ENCODE data around the gene CLEC10A.

CLEC10A gene

GRCh38 chr17:7027335-7027734 lies 52.7 kb downstream of the CLEC10A start:
- no peak for TF ChIP-seq CTCF (IDR thresholded peaks at IDR 0.05; ENCODE audit: low read depth, low read length)
- no peak overlapping the region for H3K4me3 ChIP-seq (ENCODE audit: low read depth, low read length)

- TF ChIP-seq CTCF (IDR thresholded peaks at IDR 0.05; ENCODE audit: low read depth, low read length), result no peak
- H3K4me3 ChIP-seq (ENCODE audit: low read depth, low read length), result no peak overlapping the region
These were observed 53.5 kb downstream of the CLEC10A start for GRCh38 chr17:7026471-7027115.

GRCh38 chr17:7025245-7025644 lies 54.8 kb downstream of the CLEC10A start:
- no peak overlapping the region for H3K4me3 ChIP-seq (ENCODE audit: low read depth, low read length)
- TF ChIP-seq CTCF (IDR thresholded peaks at IDR 0.05; ENCODE audit: low read depth, low read length), result no peak

Data from WI38 (cell line).